Ovary (tissue), 9 donors: ENCODE measurements around the gene ITGB1BP1. TPM values are rescaled to one million over a fixed set of nuclear protein-coding genes. Genes with fewer than 3 reads are reported as not detected.

Experiments
- DNase-seq, 5 donors: peaks; one replicate each; pipeline ENCODE4 v3.0.0-alpha.2; 2019 to 2020
- H3K27ac ChIP-seq, 2 donors: fragments of 200-600 bp; one replicate each; pipeline versions ENCODE4 v1.5.1 to v1.8.0; 2019 to 2022
- H3K27me3 ChIP-seq: fragments of 200-600 bp; one replicate; pipeline ENCODE4 v1.8.0; 2022
- H3K36me3 ChIP-seq: fragments of 200-600 bp; sonication (generic); one replicate; pipeline ENCODE4 v1.5.1; 2019
- H3K4me1 ChIP-seq: one replicate; pipeline ENCODE4 v1.8.1; 2013; ENCODE audit warnings: mild to moderate bottlenecking, moderate library complexity; ENCODE audit not compliant: insufficient read depth
- H3K4me3 ChIP-seq: fragments of 200-600 bp; sonication (generic); one replicate; pipeline ENCODE4 v1.5.1; 2017
- H3K9me3 ChIP-seq, 2 donors: fragments of 200-600 bp in 1 of 2; sonication (generic) in 1 of 2; one replicate each; pipeline versions ENCODE4 v1.5.1 to v1.8.1; 2013 to 2019; ENCODE audit warnings: mild to moderate bottlenecking in 1 of 2, moderate library complexity in 1 of 2
- CTCF ChIP-seq, 3 donors: fragments of 450-650 bp in 2 of 3; fragments of 200-600 bp in 1 of 3; IDR thresholded peaks; one replicate each; pipeline versions ENCODE4 v1.5.1 to v1.8.0; 2016 to 2022; ENCODE audit warnings: antibody characterized with exemption in 3 of 3, mild to moderate bottlenecking in 1 of 3
- EP300 ChIP-seq: sonication (generic); formaldehyde crosslinking; IDR thresholded peaks from one replicate; pipeline ENCODE4 v1.6.1; 2017; ENCODE audit warnings: antibody characterized with exemption
- POLR2A ChIP-seq: fragments of 450-650 bp; IDR thresholded peaks from one replicate; pipeline ENCODE4 v1.6.1; 2017; ENCODE audit warnings: antibody characterized with exemption, mild to moderate bottlenecking, moderate library complexity
- WGBS, 3 donors: extraction: QIAGEN DNeasy Blood & Tissue Kit in 1 of 3; methylation state at CpG; one replicate each; pipeline versions ENCODE4 v1.1.5 to v1.1.7; 2013 to 2017; 5-methylcytosine and 5-hydroxymethylcytosine counted together
- intact Hi-C, 4 donors: fragments of 100-400 bp; cut with DNase I; formaldehyde crosslinking; loops; one replicate each; pipeline versions ENCODE4 v1.11.0 to v1.15.1; 2022 to 2023
- polyA plus RNA-seq, 2 donors: library from polyadenylated mRNA; stranded (reverse); fragments of 200-250 nt in 1 of 2; fragments of 350-450 nt in 1 of 2; fragmentation: Illumina TruSeq in 1 of 2; extraction: RNeasy Lipid Tissue Mini Kit (QIAGEN cat#74804) in 1 of 2; gene quantifications; one replicate each; pipeline ENCODE4 v1.2.3, GENCODE V29; 2013 to 2014
- total RNA-seq, 7 donors: library from RNA; depleted of rRNA in 2 of 7; stranded (reverse); fragments of >200 nt in 2 of 7; fragmentation: NEBNext Ultra II Directional in 3 of 7; extraction: Animal tissue kit (Norgen Biotek cat#: 25700) in 3 of 7; gene quantifications; one replicate each; pipeline versions ENCODE4 v1.1.0 to v1.2.4, GENCODE V29; 2016 to 2023
- donor health status: DM: no; HTN: no; CAD: no; lungs with moderate emphysema.
- donor health status: DM: no; HTN: no; CAD: no.
- donor health status: Bipolar disorder and iron deficiency.
- donor health status: DM: yes; HTN: yes; CAD: no.
- donor health status: DM: no; HTN: no; CAD: no.
- donor health status: DM: yes; HTN: yes; CAD: no.

Gene ITGB1BP1
- total and polyA plus RNA-seq, 9 donors, result 14.5 to 82.2 (median 64.5) TPM

DNA sequence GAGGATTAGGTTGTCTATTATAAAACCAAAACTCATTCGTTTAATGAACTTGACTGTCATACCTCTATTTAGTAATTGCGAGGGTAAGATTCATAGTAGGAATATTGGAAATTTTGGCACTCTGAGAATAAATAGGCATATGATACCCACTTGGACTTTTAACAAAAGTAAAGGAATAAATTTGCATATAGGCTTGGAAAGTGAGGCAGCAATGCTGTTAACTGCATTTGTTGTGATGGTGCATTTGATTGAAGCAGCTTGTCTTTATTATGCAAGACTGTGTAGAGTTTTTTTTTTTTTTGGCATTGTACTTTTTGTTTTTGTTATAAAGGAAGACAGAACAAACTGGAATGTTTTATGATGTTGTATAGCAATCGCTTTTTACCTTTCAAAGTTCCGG is 18.9 kb downstream of the ITGB1BP1 start:
- WGBS, 3 donors, result 39 to 52% (median 42%) methylated on average over 4 of the region's 4 CpGs
- intact Hi-C loops, result no loop called here
- DNase-seq, result no peak
- H3K4me1 ChIP-seq, result no peaks in the 10 kb centered on the region
- no peaks in the 10 kb centered on the region for H3K27me3 ChIP-seq
- H3K9me3 ChIP-seq, result no peaks in the 10 kb centered on the region
- H3K36me3 ChIP-seq, result no peaks in the 10 kb centered on the region
- no peak overlapping the region for H3K27ac ChIP-seq
- TF ChIP-seq CTCF (IDR thresholded peaks at IDR 0.05) (no peak), POLR2A (no peak), EP300 (no peak)
- H3K4me3 ChIP-seq, result no peak overlapping the region

DNA sequence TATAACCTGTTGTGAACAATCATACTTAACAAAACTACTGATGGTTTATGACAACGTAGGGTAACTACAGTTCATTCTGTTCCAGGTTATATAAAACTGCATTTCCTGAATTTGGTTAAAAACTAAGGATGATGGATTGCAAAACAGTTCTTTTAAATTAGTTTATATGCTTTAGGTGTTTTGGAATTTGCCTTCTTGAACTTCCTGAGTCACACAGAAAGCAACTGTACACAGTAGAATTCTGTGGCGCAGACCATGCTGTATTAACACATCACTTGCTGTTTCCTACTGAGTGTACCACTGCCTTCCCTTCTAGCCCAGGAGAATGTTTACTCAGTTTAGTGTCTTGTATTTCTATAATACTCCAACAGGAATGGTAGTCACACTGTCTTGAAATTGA is 19.4 kb downstream of the ITGB1BP1 start:
- H3K4me1 ChIP-seq, result no peaks in the 10 kb centered on the region
- intact Hi-C loops, result no loop called here
- DNase-seq, result no peak
- no peaks in the 10 kb centered on the region for H3K27me3 ChIP-seq
- no peaks in the 10 kb centered on the region for H3K9me3 ChIP-seq
- 31 to 53% (median 34%) methylated on average over 2 of the region's 2 CpGs for WGBS, 3 donors
- H3K4me3 ChIP-seq, result no peak overlapping the region
- TF ChIP-seq EP300, result no peak
- TF ChIP-seq CTCF (IDR thresholded peaks at IDR 0.05), result no peak
- no peak for TF ChIP-seq POLR2A
- H3K36me3 ChIP-seq, result no peaks in the 10 kb centered on the region
- H3K27ac ChIP-seq, result no peak overlapping the region

DNA sequence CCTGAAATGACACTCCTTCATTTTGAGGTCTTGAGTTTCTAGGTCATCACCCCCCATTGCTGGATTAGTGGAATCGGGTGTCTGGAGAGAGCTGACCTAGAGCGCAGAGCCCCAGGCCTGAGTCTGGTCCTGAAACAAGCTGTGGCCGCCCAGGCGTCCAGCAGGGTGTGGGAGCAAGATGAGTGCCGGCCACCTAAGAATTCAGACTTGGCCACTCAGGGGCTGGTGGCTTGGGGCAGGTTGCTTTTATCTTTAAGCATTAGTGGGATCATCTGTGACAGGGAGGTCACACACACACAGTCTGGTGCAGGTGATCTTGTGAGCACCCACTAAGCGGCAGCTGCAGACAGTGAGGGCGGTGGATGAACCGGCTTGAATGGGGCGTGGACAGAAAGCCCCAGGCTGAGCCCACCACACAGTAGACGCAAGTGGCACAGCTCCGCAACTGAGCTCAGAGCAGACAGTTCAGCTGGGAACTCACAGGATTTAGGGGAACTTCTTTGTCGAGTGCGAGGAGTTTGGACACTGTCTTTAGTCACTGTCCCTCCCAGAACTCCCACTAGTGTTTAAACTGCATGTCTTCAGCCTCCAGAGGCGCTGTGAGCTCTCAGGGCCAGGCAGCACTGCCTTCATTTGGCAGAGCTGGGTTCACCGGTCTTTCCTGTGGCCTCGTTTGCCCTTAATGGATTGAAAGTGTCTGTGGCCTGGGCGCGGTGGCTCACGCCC is 21.5 kb downstream of the ITGB1BP1 start:
- no peaks in the 10 kb centered on the region for H3K4me1 ChIP-seq
- no peaks in the 10 kb centered on the region for H3K9me3 ChIP-seq
- TF ChIP-seq EP300 (no peak), CTCF (IDR thresholded peaks at IDR 0.05) (no peak), POLR2A (no peak)
- no peaks in the 10 kb centered on the region for H3K27me3 ChIP-seq
- intact Hi-C loops, result no loop called here
- WGBS, 3 donors, result 93 to 98% (median 94%) methylated on average over 18 to 19 of the region's 19 CpGs
- H3K4me3 ChIP-seq, result no peak overlapping the region
- H3K36me3 ChIP-seq, result no peaks in the 10 kb centered on the region
- no peak for DNase-seq
- no peak overlapping the region for H3K27ac ChIP-seq

- H3K9me3 ChIP-seq, result no peaks in the 10 kb centered on the region
- H3K27me3 ChIP-seq, result no peaks in the 10 kb centered on the region
- 92 to 94% (median 93%) methylated on average over 12 of the region's 12 CpGs for WGBS, 3 donors
- TF ChIP-seq POLR2A, result no peak
- TF ChIP-seq CTCF (IDR thresholded peaks at IDR 0.05), result no peak
- TF ChIP-seq EP300, result no peak
- H3K27ac ChIP-seq, result no peak overlapping the region
- no peak overlapping the region for H3K4me3 ChIP-seq
- no peaks in the 10 kb centered on the region for H3K4me1 ChIP-seq
- H3K36me3 ChIP-seq, result no peaks in the 10 kb centered on the region
- intact Hi-C loops, result no loop called here
- DNase-seq, result no peak
Observed at GRCh38 chr2:9401059-9401547, 22.2 kb downstream of the ITGB1BP1 start.
